ENCODE measurements around the gene ATOSA. TPM values are rescaled to one million over a fixed set of nuclear protein-coding genes. Genes with fewer than 3 reads are reported as not detected.

ATOSA gene
- total and polyA plus RNA-seq, 12 donors: 8.7 to 98.1 (median 30.3) TPM

GRCh38 chr15:52680761-52681160 lies 1.6 kb upstream of the ATOSA start:
- peak overlapping the region in 8 of 10 donors; percentile 49 to 99 (median 96) for H3K27ac ChIP-seq
- no peak for ATAC-seq

GRCh38 chr15:52680041-52680391 lies 828 bp upstream of the ATOSA start:
- intact Hi-C loops (cut with DNase I): loop anchor here in 3 of 10 donors (5.0 to 10.0 kb wide), 2 partner anchors 52 to 55 kb away; no protein-coding TSS in a partner anchor
- Histone ChIP-seq H3K27ac (peak overlapping the region in 8 of 10 donors; percentile 49 to 99 (median 96)), H3K4me3 (peak overlapping the region; percentile 74 to 95 (median 89)), H3K27me3 (no peaks in the 10 kb centered on the region), H3K4me1 (peaks cover 0 to 44% (median 38%) of the 10 kb centered on the region in 9 donors), H3K9me3 (no peaks in the 10 kb centered on the region), H3K36me3 (peaks cover 0 to 25% (median 13%) of the 10 kb centered on the region in 9 donors)
- WGBS, 2 donors: 17 to 28% methylated on average over 3 of the region's 3 CpGs
- no peak for DNase-seq
- ATAC-seq: peak in 1 of 8 donors; percentile 15
- TF ChIP-seq CTCF (IDR thresholded peaks at IDR 0.05): no peak

More at GRCh38 chr15:52680761-52681160, 1.6 kb upstream of the ATOSA start:
- Histone ChIP-seq H3K36me3 (peaks cover 0 to 19% (median 5%) of the 10 kb centered on the region in 9 donors), H3K4me1 (peaks cover 0 to 36% (median 30%) of the 10 kb centered on the region in 9 donors), H3K27me3 (no peaks in the 10 kb centered on the region), H3K4me3 (peak overlapping the region in 1 of 10 donors; percentile 83), H3K9me3 (no peaks in the 10 kb centered on the region)
- no peak for TF ChIP-seq CTCF (IDR thresholded peaks at IDR 0.05)
- DNase-seq: no peak
- intact Hi-C loops (cut with DNase I): loop anchor here in 3 of 10 donors (5.0 to 10.0 kb wide), 2 partner anchors 52 to 54 kb away; no protein-coding TSS in a partner anchor

GRCh38 chr15:52678468-52679231 lies 538 bp downstream of the ATOSA start:
- intact Hi-C loops (cut with DNase I): loop anchor here in 6 of 10 donors (2.0 to 10.0 kb wide), 5 partner anchors 26 to 664 kb away; partner anchors contain the start of gene MAPK6 (in 1 of the 6)
- DNase-seq (peak; percentile 67), ATAC-seq (peak; percentile 68 to 86 (median 72))
- Histone ChIP-seq H3K4me1 (peaks cover 0 to 58% (median 51%) of the 10 kb centered on the region in 9 donors), H3K27ac (peak overlapping the region; percentile 95 to 99 (median 97)), H3K27me3 (no peaks in the 10 kb centered on the region), H3K9me3 (no peaks in the 10 kb centered on the region), H3K4me3 (peak overlapping the region; percentile 74 to 95 (median 89)), H3K36me3 (peaks cover 0 to 39% (median 20%) of the 10 kb centered on the region in 9 donors)
- peak in 1 of 9 donors; percentile 20 for TF ChIP-seq CTCF (IDR thresholded peaks at IDR 0.05)
- whole genome bisulfite sequencing, 2 donors: 0 to 1% methylated on average over 63 to 70 of the region's 70 CpGs

- peak in 3 of 9 donors; percentile 23 to 41 (median 36) for TF ChIP-seq CTCF (IDR thresholded peaks at IDR 0.05)
- H3K27ac ChIP-seq: peak overlapping the region; percentile 95 to 99 (median 97)
- H3K27me3 ChIP-seq: no peaks in the 10 kb centered on the region
- peaks cover 0 to 47% (median 25%) of the 10 kb centered on the region in 9 donors for H3K36me3 ChIP-seq
- peak; percentile 35 to 70 for DNase-seq
- peak overlapping the region; percentile 74 to 95 (median 89) for H3K4me3 ChIP-seq
- no peaks in the 10 kb centered on the region for H3K9me3 ChIP-seq
- ATAC-seq: peak; percentile 48 to 82 (median 73)
- peaks cover 0 to 66% (median 53%) of the 10 kb centered on the region in 9 donors for H3K4me1 ChIP-seq
- 2 to 3% methylated on average over 16 of the region's 16 CpGs for WGBS, 2 donors
- intact Hi-C loops (cut with DNase I): loop anchor here in 6 of 10 donors (2.0 to 10.0 kb wide), 5 partner anchors 25 to 663 kb away; partner anchors contain the start of gene MAPK6 (in 1 of the 6)
Measured at GRCh38 chr15:52677593-52678467, 1.4 kb downstream of the ATOSA start.
